Measurements from ENCODE around the gene RTF2. TPM values are rescaled to one million over a fixed set of nuclear protein-coding genes. Genes with fewer than 3 reads are reported as not detected.
"Not testable (repeated sequence)": the region's sequence is repeated elsewhere in the genome, so short reads cannot be mapped to it uniquely, and the experiment has no call there.

The RTF2 gene
- total RNA-seq, 2 experiments from 2014 or later, result 52.7 to 55.2 TPM

GRCh38 chr20:56554869-56555268 lies 86.4 kb downstream of the RTF2 start:
- H3K9me3 ChIP-seq (ENCODE audit: control insufficient read depth in 1 of 2, insufficient read depth in 1 of 2, low read length in 2 of 2), result no peaks in the 10 kb centered on the region
- H3K4me3 Mint-ChIP-seq, result no peak overlapping the region
- DNase-seq, result peak in 3 of 14 experiments; percentile 16 to 29 (median 23)

GRCh38 chr20:56558968-56559367 lies 90.5 kb downstream of the RTF2 start:
- no peaks in the 10 kb centered on the region for H3K36me3 ChIP-seq (ENCODE audit: insufficient read depth, low read length)
- H3K27ac Mint-ChIP-seq, result no peak overlapping the region
- H3K9me3 ChIP-seq (ENCODE audit: control insufficient read depth in 1 of 2, insufficient read depth in 1 of 2, low read length in 2 of 2), result no peaks in the 10 kb centered on the region
- H3K4me1 Mint-ChIP-seq (ENCODE audit: low read depth), result no peaks in the 10 kb centered on the region
- no peak overlapping the region for H3K27ac ChIP-seq (ENCODE audit: low read depth in 1 of 2, low read length in 2 of 2)
- ATAC-seq (ENCODE audit: poor library complexity), result no peak
- no peak overlapping the region for H3K4me3 Mint-ChIP-seq
- no peak overlapping the region for H3K4me3 ChIP-seq (ENCODE audit: low read length)
- no peak for TF ChIP-seq CTCF (IDR thresholded peaks at IDR 0.05)
- no peaks in the 10 kb centered on the region for H3K36me3 Mint-ChIP-seq (ENCODE audit: low read depth)
- H3K27me3 ChIP-seq (ENCODE audit: control insufficient read depth in 1 of 2, insufficient read depth in 2 of 2, low read length in 2 of 2), result peaks cover 0 to 2% of the 10 kb centered on the region in 2 experiments
- no peaks in the 10 kb centered on the region for H3K9me3 Mint-ChIP-seq
- H3K4me1 ChIP-seq (ENCODE audit: insufficient read depth, low read length), result no peaks in the 10 kb centered on the region
- POLR2A ChIA-PET, result no interaction called here
- intact Hi-C loops (cut with DNase I, micrococcal nuclease), result loop anchor here in 1 of 2 experiments (10.0 kb wide), 1 partner anchor 416 kb away; no protein-coding TSS in a partner anchor
- H3K27me3 Mint-ChIP-seq, result no peaks in the 10 kb centered on the region
- CTCF ChIA-PET, result no interaction called here
- no peak for DNase-seq

More at GRCh38 chr20:56554869-56555268, 86.4 kb downstream of the RTF2 start:
- no peak for TF ChIP-seq CTCF (IDR thresholded peaks at IDR 0.05)
- Mint-ChIP-seq H3K27ac (no peak overlapping the region), H3K36me3 (ENCODE audit: low read depth) (no peaks in the 10 kb centered on the region), H3K9me3 (no peaks in the 10 kb centered on the region), H3K27me3 (no peaks in the 10 kb centered on the region), H3K4me1 (ENCODE audit: low read depth) (no peaks in the 10 kb centered on the region)
- POLR2A ChIA-PET, result no interaction called here
- no peak overlapping the region for H3K27ac ChIP-seq (ENCODE audit: low read depth in 1 of 2, low read length in 2 of 2)
- H3K4me1 ChIP-seq (ENCODE audit: insufficient read depth, low read length), result no peaks in the 10 kb centered on the region
- CTCF ChIA-PET, result no interaction called here
- no peaks in the 10 kb centered on the region for H3K36me3 ChIP-seq (ENCODE audit: insufficient read depth, low read length)
- ATAC-seq (ENCODE audit: poor library complexity), result no peak
- H3K4me3 ChIP-seq (ENCODE audit: low read length), result no peak overlapping the region
- intact Hi-C loops (cut with DNase I, micrococcal nuclease), result loop anchor here in 1 of 2 experiments (5.0 to 10.0 kb wide), 2 partner anchors 420 to 942 kb away; no protein-coding TSS in a partner anchor
- H3K27me3 ChIP-seq (ENCODE audit: control insufficient read depth in 1 of 2, insufficient read depth in 2 of 2, low read length in 2 of 2), result no peaks in the 10 kb centered on the region

- not testable (repeated sequence) for H3K27me3 Mint-ChIP-seq; ATAC-seq (ENCODE audit: poor library complexity); H3K4me1 Mint-ChIP-seq (ENCODE audit: low read depth)
These were observed 96.1 kb downstream of the RTF2 start for GRCh38 chr20:56564526-56564925.

GRCh38 chr20:56565511-56565910 lies 97.1 kb downstream of the RTF2 start:
- Mint-ChIP-seq H3K36me3 (ENCODE audit: low read depth) (no peaks in the 10 kb centered on the region), H3K9me3 (no peaks in the 10 kb centered on the region)
- CTCF ChIA-PET, result interaction anchor here (1.1 kb wide), 1 partner anchor 8 kb away, joined by 3 read pairs; no protein-coding TSS in a partner anchor

More at GRCh38 chr20:56564526-56564925, 96.1 kb downstream of the RTF2 start:
- H3K4me3 Mint-ChIP-seq; H3K9me3 Mint-ChIP-seq; H3K27me3 ChIP-seq (ENCODE audit: control insufficient read depth in 1 of 2, insufficient read depth in 2 of 2, low read length in 2 of 2); H3K4me1 ChIP-seq (ENCODE audit: insufficient read depth, low read length); CTCF ChIA-PET; H3K4me3 ChIP-seq (ENCODE audit: low read length); POLR2A ChIA-PET; H3K36me3 ChIP-seq (ENCODE audit: insufficient read depth, low read length); H3K36me3 Mint-ChIP-seq (ENCODE audit: low read depth); H3K9me3 ChIP-seq (ENCODE audit: control insufficient read depth in 1 of 2, insufficient read depth in 1 of 2, low read length in 2 of 2); H3K27ac ChIP-seq (ENCODE audit: low read depth in 1 of 2, low read length in 2 of 2); intact Hi-C loops (cut with DNase I, micrococcal nuclease); H3K27ac Mint-ChIP-seq; DNase-seq: not testable (repeated sequence)

More at GRCh38 chr20:56565511-56565910, 97.1 kb downstream of the RTF2 start:
- H3K4me1 Mint-ChIP-seq (ENCODE audit: low read depth), result no peaks in the 10 kb centered on the region
- peaks cover 15% of the 10 kb centered on the region for H3K27me3 Mint-ChIP-seq
- Histone ChIP-seq H3K4me3 (ENCODE audit: low read length) (no peak overlapping the region), H3K27ac (ENCODE audit: low read depth in 1 of 2, low read length in 2 of 2) (no peak overlapping the region), H3K4me1 (ENCODE audit: insufficient read depth, low read length) (no peaks in the 10 kb centered on the region), H3K9me3 (ENCODE audit: control insufficient read depth in 1 of 2, insufficient read depth in 1 of 2, low read length in 2 of 2) (no peaks in the 10 kb centered on the region), H3K36me3 (ENCODE audit: insufficient read depth, low read length) (no peaks in the 10 kb centered on the region), H3K27me3 (ENCODE audit: control insufficient read depth in 1 of 2, insufficient read depth in 2 of 2, low read length in 2 of 2) (peaks cover 0 to 5% of the 10 kb centered on the region in 2 experiments)
- H3K27ac Mint-ChIP-seq, result no peak overlapping the region
- DNase-seq (no peak), ATAC-seq (ENCODE audit: poor library complexity) (no peak)
- no peak overlapping the region for H3K4me3 Mint-ChIP-seq
- intact Hi-C loops (cut with DNase I, micrococcal nuclease), result no loop called here
- TF ChIP-seq CTCF (IDR thresholded peaks at IDR 0.05), result no peak
- POLR2A ChIA-PET, result no interaction called here

Data from CD4-positive, alpha-beta T cell (primary cell).